T-cell (primary cell): ENCODE data around the gene CRTAC1. TPM values are rescaled to one million over a fixed set of nuclear protein-coding genes. Genes with fewer than 3 reads are reported as not detected.

Source experiments
- ATAC-seq, 4 experiments: fragments of 200-7000 bp in 3 of 4; fragments of 150-1000 bp in 1 of 4; cut with Tn5 transposase; replicated peaks in 1 of 4; 1 replicate in 3 of 4; 2 replicates in 1 of 4; pipeline ENCODE4 v1.10.0; 2021; ENCODE audit warnings: moderate library complexity in 3 of 4, mild to moderate bottlenecking in 2 of 4, moderate number of reproducible peaks in 1 of 4
- CTCF ChIA-PET, 2 donors: fragments of 300-600 bp; sonication (Branson Sonifier 250); formaldehyde crosslinking; loops; one replicate each; lab custom pipeline; 2022; ENCODE audit warnings: antibody characterized with exemption in 2 of 2; lab: Charles Lee
- POLR2A ChIA-PET, 2 donors: fragments of 300-600 bp; sonication (Branson Sonifier 250); formaldehyde crosslinking; loops; one replicate each; lab custom pipeline; 2022; ENCODE audit warnings: antibody characterized with exemption in 2 of 2; lab: Charles Lee
- DNase-seq, 35 experiments: peaks; one replicate each; pipeline versions ENCODE4 v3.0.0 to v3.0.0-alpha.2; 2013 to 2023
- H3K27ac ChIP-seq: one replicate; pipeline ENCODE4 v1.5.1; 2013; ENCODE audit warnings: low read length
- H3K27me3 ChIP-seq, 2 experiments: replicated peaks in 1 of 2; 1 replicate in 1 of 2; 2 replicates in 1 of 2; pipeline versions ENCODE4 v1.6.1 to v1.7.0; 2013; ENCODE audit warnings: low read length in 1 of 2, mixed read lengths in 1 of 2; ENCODE audit not compliant: control insufficient read depth in 2 of 2, insufficient read depth in 2 of 2; ENCODE audit errors: extremely low read depth in 1 of 2
- H3K36me3 ChIP-seq, 2 donors: 1 replicate in 1 of 2; 2 replicates in 1 of 2; pipeline versions ENCODE4 v1.6.1 to v1.7.0; 2013; ENCODE audit warnings: low read length in 1 of 2; ENCODE audit not compliant: control insufficient read depth in 2 of 2, insufficient read depth in 1 of 2; ENCODE audit errors: extremely low read depth in 1 of 2
- H3K4me1 ChIP-seq, 2 experiments: 1 replicate in 1 of 2; 2 replicates in 1 of 2; pipeline versions ENCODE4 v1.6.1 to v1.7.0; 2013; ENCODE audit warnings: low read length in 2 of 2, mixed read lengths in 1 of 2; ENCODE audit not compliant: insufficient read depth in 2 of 2, control insufficient read depth in 1 of 2; ENCODE audit errors: extremely low read depth in 1 of 2
- H3K4me3 ChIP-seq, 2 donors: 1 replicate in 1 of 2; 2 replicates in 1 of 2; pipeline versions ENCODE4 v1.5.1 to v1.7.0; 2013; ENCODE audit warnings: mild to moderate bottlenecking in 2 of 2, low read length in 1 of 2, moderate library complexity in 1 of 2; ENCODE audit not compliant: control insufficient read depth in 1 of 2; ENCODE audit errors: extremely low read depth in 1 of 2
- H3K9me3 ChIP-seq: 2 replicates; pipeline ENCODE4 v1.7.0; 2013
- H3K27ac Mint-ChIP-seq, 2 donors: one replicate each; pipeline ENCODE4 v1.8.0; 2020 to 2021; ENCODE audit warnings: mild to moderate bottlenecking in 2 of 2, mixed read lengths in 2 of 2
- H3K27me3 Mint-ChIP-seq, 2 donors: one replicate each; pipeline ENCODE4 v1.8.0; 2021 to 2022; ENCODE audit warnings: mixed read lengths in 2 of 2
- H3K36me3 Mint-ChIP-seq: one replicate; pipeline ENCODE4 v1.8.0; 2021; ENCODE audit warnings: mixed read lengths
- H3K4me1 Mint-ChIP-seq, 3 donors: one replicate each; pipeline ENCODE4 v1.8.0; 2020 to 2022; ENCODE audit warnings: mixed read lengths in 3 of 3, mild to moderate bottlenecking in 1 of 3
- H3K4me3 Mint-ChIP-seq, 3 donors: one replicate each; pipeline ENCODE4 v1.8.0; 2020 to 2022; ENCODE audit warnings: mild to moderate bottlenecking in 3 of 3, mixed read lengths in 3 of 3, moderate library complexity in 3 of 3
- H3K9me3 Mint-ChIP-seq, 3 donors: one replicate each; pipeline ENCODE4 v1.8.0; 2020 to 2022; ENCODE audit warnings: mixed read lengths in 3 of 3
- WGBS: methylation state at CpG from one replicate; pipeline ENCODE4 v1.1.5; 2013; ENCODE audit warnings: missing lambda C conversion rate; ENCODE audit not compliant: insufficient coverage; 5-methylcytosine and 5-hydroxymethylcytosine counted together
- total RNA-seq, 35 experiments: library from RNA in 6 of 35; stranded (reverse) in 6 of 35; fragments of 120-200 nt in 1 of 35; gene quantifications; one replicate each; pipeline versions ENCODE4 v1.2.1 to v1.2.4 and lab custom pipeline; 2013 to 2026

CRTAC1 gene
- total RNA-seq, 5 donors from 2014 or later (not counting 1 experiment from before 2014, with no cell fraction given), result 0.20 to 0.22 TPM; not detected in 3

- H3K4me3 Mint-ChIP-seq, result no peak overlapping the region
- H3K4me1 Mint-ChIP-seq, result no peaks in the 10 kb centered on the region
- no peaks in the 10 kb centered on the region for H3K9me3 Mint-ChIP-seq
- H3K27ac Mint-ChIP-seq, result no peak overlapping the region
- CTCF ChIA-PET, result no interaction called here
- 86% methylated on average over 5 of the region's 6 CpGs for WGBS
- H3K9me3 ChIP-seq, result no peaks in the 10 kb centered on the region
- POLR2A ChIA-PET, result no interaction called here
- no peak overlapping the region for H3K27ac ChIP-seq
- H3K27me3 Mint-ChIP-seq, result peaks cover 4 to 5% of the 10 kb centered on the region in 2 donors
- no peak for DNase-seq
- no peaks in the 10 kb centered on the region for H3K36me3 Mint-ChIP-seq
- H3K36me3 ChIP-seq, result no peaks in the 10 kb centered on the region
- H3K27me3 ChIP-seq, result peaks cover 0 to 25% of the 10 kb centered on the region in 2 experiments
- no peak overlapping the region for H3K4me3 ChIP-seq
- ATAC-seq, result no peak
- peaks cover 0 to 8% of the 10 kb centered on the region in 2 experiments for H3K4me1 ChIP-seq
Observed at GRCh38 chr10:97887399-97887798, 143.0 kb downstream of the CRTAC1 start.

DNA sequence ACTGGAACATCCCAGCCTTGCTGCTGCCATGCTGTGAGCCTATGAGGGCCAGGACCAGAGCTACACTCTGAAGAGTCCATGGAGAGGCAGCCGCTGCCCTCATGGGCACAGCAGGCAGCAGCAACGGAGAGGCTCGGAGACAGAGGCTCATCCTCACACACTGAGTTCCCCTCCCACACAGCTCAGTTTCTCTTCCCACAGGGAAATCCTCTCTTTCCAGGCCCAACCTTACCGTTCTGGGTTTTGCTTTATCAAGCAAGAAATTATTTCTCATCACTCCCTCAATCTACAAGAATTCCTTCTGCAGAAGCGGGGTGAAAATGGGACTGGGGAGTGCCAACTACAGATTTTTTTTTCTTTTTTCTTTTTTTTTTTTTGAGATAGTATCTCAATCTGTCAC lies 144.1 kb downstream of the CRTAC1 start:
- ATAC-seq, result no peak
- ChIA-PET CTCF (no interaction called here), POLR2A (no interaction called here)
- DNase-seq, result no peak
- Mint-ChIP-seq H3K4me1 (no peaks in the 10 kb centered on the region), H3K27ac (no peak overlapping the region), H3K4me3 (no peak overlapping the region), H3K27me3 (peaks cover 7 to 9% of the 10 kb centered on the region in 2 donors), H3K9me3 (no peaks in the 10 kb centered on the region), H3K36me3 (no peaks in the 10 kb centered on the region)
- WGBS, result 92% methylated on average over 2 of the region's 5 CpGs
- peaks cover 0 to 20% of the 10 kb centered on the region in 2 experiments for H3K27me3 ChIP-seq
- H3K27ac ChIP-seq, result no peak overlapping the region
- no peak overlapping the region for H3K4me3 ChIP-seq
- H3K9me3 ChIP-seq, result no peaks in the 10 kb centered on the region
- H3K36me3 ChIP-seq, result no peaks in the 10 kb centered on the region
- H3K4me1 ChIP-seq, result peaks cover 0 to 13% of the 10 kb centered on the region in 2 experiments

DNA sequence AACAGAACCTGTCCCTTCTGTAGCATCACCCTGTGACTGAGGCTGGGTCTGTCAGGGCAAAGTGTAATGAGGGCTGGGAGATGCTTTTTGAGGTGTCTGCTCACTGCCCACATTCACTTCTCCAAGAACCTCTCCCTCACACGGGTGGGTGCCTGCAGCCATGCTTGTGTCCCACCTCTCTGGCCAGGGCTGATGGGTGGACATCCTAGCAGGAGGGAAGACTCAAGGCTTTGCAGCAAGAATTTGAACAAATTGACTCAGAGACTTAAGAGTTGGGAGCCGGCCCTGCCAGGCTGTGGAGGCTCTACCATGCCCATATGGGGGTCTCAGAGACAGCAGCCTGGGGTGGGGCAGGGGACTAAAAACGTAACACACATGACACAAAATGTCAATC lies 147.3 kb downstream of the CRTAC1 start:
- H3K4me1 Mint-ChIP-seq, result no peaks in the 10 kb centered on the region
- H3K9me3 ChIP-seq, result no peaks in the 10 kb centered on the region
- H3K27ac ChIP-seq, result no peak overlapping the region
- H3K36me3 Mint-ChIP-seq, result no peaks in the 10 kb centered on the region
- H3K27ac Mint-ChIP-seq, result no peak overlapping the region
- WGBS, result 71% methylated on average over 1 of the region's 3 CpGs
- DNase-seq (no peak), ATAC-seq (no peak)
- ChIA-PET CTCF (interaction anchor here in 1 of 2 donors (0.7 kb wide), 1 partner anchor 1126 kb away, joined by 3 read pairs; no protein-coding TSS in a partner anchor), POLR2A (no interaction called here)
- H3K4me3 Mint-ChIP-seq, result no peak overlapping the region
- H3K27me3 Mint-ChIP-seq, result peaks cover 13 to 15% of the 10 kb centered on the region in 2 donors
- no peaks in the 10 kb centered on the region for H3K36me3 ChIP-seq
- H3K27me3 ChIP-seq, result peaks cover 0 to 18% of the 10 kb centered on the region in 2 experiments
- H3K4me1 ChIP-seq, result peaks cover 0 to 13% of the 10 kb centered on the region in 2 experiments
- no peak overlapping the region for H3K4me3 ChIP-seq
- H3K9me3 Mint-ChIP-seq, result no peaks in the 10 kb centered on the region

- Mint-ChIP-seq H3K36me3 (no peaks in the 10 kb centered on the region), H3K27me3 (peaks cover 12 to 14% of the 10 kb centered on the region in 2 donors), H3K27ac (no peak overlapping the region), H3K4me1 (no peaks in the 10 kb centered on the region), H3K4me3 (no peak overlapping the region), H3K9me3 (no peaks in the 10 kb centered on the region)
- ChIA-PET CTCF (no interaction called here), POLR2A (no interaction called here)
- ATAC-seq, result no peak
- H3K27ac ChIP-seq, result no peak overlapping the region
- WGBS, result 69% methylated on average over 3 of the region's 11 CpGs
- no peaks in the 10 kb centered on the region for H3K9me3 ChIP-seq
- H3K36me3 ChIP-seq, result no peaks in the 10 kb centered on the region
- DNase-seq, result no peak
- no peak overlapping the region for H3K4me3 ChIP-seq
- peaks cover 0 to 13% of the 10 kb centered on the region in 2 experiments for H3K4me1 ChIP-seq
- H3K27me3 ChIP-seq, result peaks cover 0 to 14% of the 10 kb centered on the region in 2 experiments
Observed at GRCh38 chr10:97882142-97883091, 148.0 kb downstream of the CRTAC1 start.

GRCh38 chr10:97880109-97880508 lies 150.3 kb downstream of the CRTAC1 start:
- DNase-seq (no peak), ATAC-seq (no peak)
- Mint-ChIP-seq H3K9me3 (no peaks in the 10 kb centered on the region), H3K27ac (no peak overlapping the region), H3K27me3 (peaks cover 17 to 18% of the 10 kb centered on the region in 2 donors), H3K36me3 (no peaks in the 10 kb centered on the region), H3K4me1 (no peaks in the 10 kb centered on the region), H3K4me3 (no peak overlapping the region)
- 93% methylated on average over 10 of the region's 10 CpGs for WGBS
- peaks cover 0 to 13% of the 10 kb centered on the region in 2 experiments for H3K4me1 ChIP-seq
- ChIA-PET CTCF (interaction anchor here in 1 of 2 donors (0.5 kb wide), 1 partner anchor 91 kb away, joined by 12 read pairs; no protein-coding TSS in a partner anchor), POLR2A (no interaction called here)
- no peaks in the 10 kb centered on the region for H3K9me3 ChIP-seq
- H3K4me3 ChIP-seq, result no peak overlapping the region
- H3K36me3 ChIP-seq, result no peaks in the 10 kb centered on the region
- no peak overlapping the region for H3K27ac ChIP-seq
- H3K27me3 ChIP-seq, result peaks cover 0 to 23% of the 10 kb centered on the region in 2 experiments

- H3K4me3 Mint-ChIP-seq, result no peak overlapping the region
- Histone ChIP-seq H3K36me3 (no peaks in the 10 kb centered on the region), H3K9me3 (no peaks in the 10 kb centered on the region), H3K27ac (no peak overlapping the region), H3K4me3 (no peak overlapping the region), H3K27me3 (peaks cover 0 to 29% of the 10 kb centered on the region in 2 experiments), H3K4me1 (peaks cover 0 to 13% of the 10 kb centered on the region in 2 experiments)
- H3K27ac Mint-ChIP-seq, result no peak overlapping the region
- ATAC-seq, result no peak
- CTCF ChIA-PET, result no interaction called here
- H3K36me3 Mint-ChIP-seq, result no peaks in the 10 kb centered on the region
- DNase-seq, result no peak
- POLR2A ChIA-PET, result no interaction called here
- H3K4me1 Mint-ChIP-seq, result no peaks in the 10 kb centered on the region
- WGBS, result no CpG with 5 or more reads among the region's 5 CpGs
- H3K27me3 Mint-ChIP-seq, result peaks cover 22 to 23% of the 10 kb centered on the region in 2 donors
- H3K9me3 Mint-ChIP-seq, result no peaks in the 10 kb centered on the region
Observed at GRCh38 chr10:97879241-97879640, 151.2 kb downstream of the CRTAC1 start.
